Fibroblast of peridontal ligament (primary cell): Measurements from ENCODE around the gene NUDC.
"Not testable (repeated sequence)": the region's sequence is repeated elsewhere in the genome, so short reads cannot be mapped to it uniquely, and the experiment has no call there.

ENCODE experiments used
- DNase-seq: peaks from one replicate; pipeline ENCODE4 v3.0.0-alpha.2; 2010; ENCODE audit errors: extremely low read depth

NUDC gene

DNA sequence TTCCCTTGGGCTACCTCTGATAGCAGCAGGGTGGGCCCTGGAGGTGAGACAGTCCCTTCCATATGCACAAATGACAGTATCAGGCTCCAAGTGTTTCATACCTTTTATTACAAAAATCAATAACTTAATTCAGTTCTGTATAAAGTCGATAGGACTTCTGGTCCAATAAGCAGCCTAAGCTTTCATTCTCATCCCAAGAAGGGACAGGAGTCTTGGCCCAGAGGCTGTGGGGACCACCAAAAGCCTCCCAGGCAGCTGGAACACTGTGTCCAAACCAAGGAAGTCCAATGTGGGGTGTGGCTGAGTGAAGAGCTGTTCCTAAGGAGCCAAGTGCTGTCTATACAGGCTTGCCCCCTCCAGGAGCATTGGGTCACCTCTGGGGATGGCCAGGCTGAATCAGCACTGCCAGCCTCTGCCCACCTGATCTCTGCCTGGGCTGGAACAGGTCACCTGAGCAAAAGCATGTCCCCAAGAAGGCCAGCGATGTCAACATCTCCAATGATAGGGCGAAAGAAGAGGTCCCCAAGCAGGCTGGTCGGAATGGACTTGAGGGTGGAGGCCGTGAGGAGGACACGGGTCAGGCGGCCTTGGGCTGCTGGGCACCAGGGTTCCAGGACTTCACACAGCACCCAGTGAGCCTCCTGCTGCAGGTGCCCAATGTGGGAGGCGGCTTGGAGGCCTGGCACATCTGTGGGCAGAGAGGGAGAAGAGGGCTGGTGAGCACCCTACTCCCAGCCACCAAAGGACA, 10.0 kb upstream of the NUDC start:
- no peak for DNase-seq

DNA sequence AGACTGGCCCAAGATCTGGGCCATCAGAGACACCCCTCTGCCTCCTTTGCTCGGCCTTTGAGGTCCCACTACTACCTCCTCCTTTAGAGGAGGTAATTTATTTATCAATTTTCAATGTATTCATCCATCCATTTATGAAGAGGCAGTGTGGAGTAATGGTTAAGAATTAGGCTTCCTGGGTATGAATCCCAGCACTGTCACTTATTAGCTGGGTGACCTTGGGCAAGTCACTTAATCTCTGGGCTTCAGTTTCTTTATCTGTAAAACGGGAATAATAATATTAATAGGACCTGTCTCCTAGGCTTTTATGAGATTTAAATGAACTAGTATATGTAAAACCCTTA, 9.4 kb upstream of the NUDC start:
- no peak for DNase-seq

GRCh38 chr1:26913389-26913753, 8.2 kb upstream of the NUDC start:
- no peak for DNase-seq

DNA sequence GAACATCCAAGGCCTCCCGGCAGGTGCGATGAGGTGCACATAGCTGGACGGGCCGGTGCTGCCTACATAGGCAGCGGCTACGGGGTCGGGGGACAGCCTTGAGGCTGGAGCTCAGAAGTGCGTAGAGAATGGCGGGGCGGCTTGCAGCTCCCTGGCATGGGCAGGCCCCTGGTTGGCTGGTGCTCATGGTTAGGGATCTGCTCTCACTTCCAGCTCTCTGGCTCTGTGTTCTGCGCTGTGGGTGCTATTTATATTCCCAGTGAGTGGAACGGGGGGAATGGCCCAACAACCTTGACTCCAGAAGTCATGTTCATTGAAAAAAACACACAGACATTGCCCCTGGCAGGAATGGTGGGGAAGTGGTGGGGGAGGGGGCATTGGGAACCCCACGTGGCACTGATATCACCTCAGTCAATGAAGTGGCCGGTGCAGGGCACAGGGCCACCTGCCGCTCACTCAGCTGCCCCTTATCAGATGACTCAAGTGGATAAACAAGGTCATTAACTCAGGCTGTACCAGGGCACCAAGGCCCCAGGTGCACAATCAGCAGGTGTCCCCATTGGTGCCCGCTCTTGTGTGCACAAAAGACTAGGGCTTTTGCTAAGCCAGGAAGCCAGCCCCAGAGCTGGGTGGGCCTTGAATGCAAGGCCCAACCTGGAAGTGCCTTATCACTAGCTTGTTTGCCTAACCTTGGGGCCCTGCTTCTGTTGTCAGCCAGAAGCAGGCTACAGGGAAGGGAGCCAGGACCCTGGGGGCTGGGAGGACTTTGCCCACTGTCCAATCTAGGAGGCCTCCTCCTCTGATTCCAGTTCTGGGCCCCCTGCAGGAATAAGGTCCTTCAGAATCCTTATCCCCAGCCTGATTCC, 7.6 kb upstream of the NUDC start, which contains the start of gene NR0B2:
NR0B2 (minus strand) TSS at position 222 of the 866 bp plus-strand sequence; CDS start at position 187, 35 bp downstream.
- no peak for DNase-seq

- DNase-seq: no peak
Observed at GRCh38 chr1:26915204-26915842, 6.2 kb upstream of the NUDC start.

- DNase-seq: no peak
Observed at GRCh38 chr1:26921126-26921539, 410 bp upstream of the NUDC start.

DNA sequence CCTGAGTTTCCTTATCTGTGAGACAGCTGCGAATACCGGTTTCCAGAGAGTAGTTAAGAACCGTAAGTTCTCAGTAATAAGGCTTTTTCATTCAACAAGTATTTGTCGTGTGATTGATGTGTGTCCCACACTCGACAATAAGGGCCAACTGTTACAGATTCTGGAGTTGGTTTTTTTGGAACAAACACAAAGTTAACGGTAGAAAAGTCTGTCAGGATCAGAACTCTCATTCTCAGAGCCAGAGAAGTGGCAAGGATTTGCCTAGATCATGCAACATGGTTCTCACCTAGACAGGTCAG, 837 bp downstream of the NUDC start:
- DNase-seq: no peak

DNA sequence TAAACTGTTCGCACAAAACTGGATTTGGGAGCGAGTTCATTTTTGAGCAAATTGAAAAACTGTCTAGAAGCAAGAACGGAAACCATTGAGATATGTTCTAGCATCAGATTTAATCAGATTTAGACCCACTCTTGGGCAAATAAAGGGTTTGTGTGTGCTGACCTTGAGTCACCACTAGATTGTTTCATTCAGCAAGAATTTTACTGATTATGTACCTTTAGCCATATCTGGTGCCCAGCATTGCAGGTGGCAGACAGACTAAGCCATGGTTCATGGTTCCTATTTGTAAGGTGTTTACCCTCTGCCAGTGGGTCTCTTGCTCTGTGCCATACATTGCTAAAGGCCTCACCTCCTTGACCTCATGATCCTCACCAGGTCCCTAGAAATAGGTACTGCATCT, 1.4 kb downstream of the NUDC start:
- DNase-seq: no peak

DNA sequence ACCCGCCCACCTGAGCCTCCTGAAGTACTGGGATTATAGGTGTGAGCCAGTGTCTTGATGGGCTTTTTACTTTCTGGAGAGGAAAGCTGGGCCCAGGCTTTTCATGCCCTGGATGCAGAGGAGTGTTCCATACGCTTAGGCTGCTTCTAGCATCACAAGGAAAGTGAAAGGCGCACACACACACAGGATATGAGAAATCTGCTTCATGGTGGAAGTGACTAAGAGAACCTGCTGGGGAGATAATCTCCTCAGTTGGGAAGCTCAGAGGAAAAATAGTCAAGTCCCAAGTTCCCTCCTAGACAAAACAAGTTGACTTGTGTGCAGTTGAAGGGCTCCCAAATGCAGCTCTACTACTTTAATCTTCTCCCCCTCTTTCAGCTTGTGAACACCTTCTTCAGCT, 2.2 kb downstream of the NUDC start:
- DNase-seq: no peak

GRCh38 chr1:26932531-26932930, 11.0 kb downstream of the NUDC start:
- no peak for DNase-seq

DNA sequence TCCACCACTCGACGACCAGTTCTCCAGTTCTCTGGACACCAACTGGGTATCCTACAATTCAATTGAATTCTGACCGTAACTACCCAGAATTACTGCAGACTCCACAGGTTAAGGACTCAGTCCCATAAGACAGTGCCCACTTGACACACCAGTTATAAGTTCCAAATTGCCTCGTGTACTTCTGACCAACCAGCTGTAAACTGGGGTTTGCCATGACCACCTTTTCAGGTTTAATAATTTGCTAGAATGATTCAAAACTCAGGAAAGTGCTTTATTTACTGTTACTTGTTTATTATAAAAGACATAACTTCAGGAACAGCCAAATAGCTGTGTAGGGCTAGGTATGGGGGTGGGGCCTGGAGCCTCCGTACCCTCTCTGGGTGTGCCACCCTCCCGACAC, 15.3 kb downstream of the NUDC start:
- DNase-seq: no peak

GRCh38 chr1:26938004-26938658, 16.6 kb downstream of the NUDC start:
- DNase-seq: no peak

GRCh38 chr1:26938659-26939025, 17.1 kb downstream of the NUDC start:
- DNase-seq: no peak

DNA sequence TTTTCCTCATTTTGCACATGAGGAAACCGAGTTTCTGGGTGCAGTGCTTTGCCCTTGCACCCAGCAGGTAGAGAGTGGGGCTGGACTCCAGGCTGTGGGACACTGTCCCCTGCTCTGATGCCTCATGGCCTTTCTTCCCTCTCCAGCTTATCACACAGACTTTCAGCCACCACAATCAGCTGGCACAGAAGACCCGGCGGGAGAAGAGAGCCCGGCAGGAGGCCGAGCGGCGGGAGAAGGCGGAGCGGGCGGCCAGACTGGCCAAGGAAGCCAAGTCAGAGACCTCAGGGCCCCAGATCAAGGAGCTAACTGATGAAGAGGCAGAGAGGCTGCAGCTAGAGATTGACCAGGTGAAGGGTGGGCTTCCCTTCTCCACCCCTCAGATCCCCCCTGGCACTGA, 19.8 kb downstream of the NUDC start:
- DNase-seq: no peak

- DNase-seq: no peak
Observed at GRCh38 chr1:26942656-26943055, 21.1 kb downstream of the NUDC start.

DNA sequence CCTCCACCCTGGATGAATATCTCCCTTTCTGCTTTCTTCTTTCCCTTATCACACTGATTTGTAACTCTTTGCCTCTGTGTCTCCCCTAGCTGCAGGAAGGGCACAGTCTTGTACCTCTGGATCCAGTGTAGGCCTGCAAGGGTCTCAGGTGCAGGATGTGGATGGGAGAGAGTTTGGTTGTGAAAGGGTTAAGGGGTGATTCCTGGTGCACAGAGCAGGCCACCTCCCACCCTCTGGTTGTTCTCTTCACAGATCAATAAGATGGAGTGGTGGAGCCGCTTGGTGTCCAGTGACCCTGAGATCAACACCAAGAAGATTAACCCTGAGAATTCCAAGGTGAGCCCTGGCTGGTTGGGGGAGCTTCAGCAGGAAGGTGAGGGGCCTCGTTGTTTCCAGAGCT, 23.6 kb downstream of the NUDC start:
- no peak for DNase-seq

DNA sequence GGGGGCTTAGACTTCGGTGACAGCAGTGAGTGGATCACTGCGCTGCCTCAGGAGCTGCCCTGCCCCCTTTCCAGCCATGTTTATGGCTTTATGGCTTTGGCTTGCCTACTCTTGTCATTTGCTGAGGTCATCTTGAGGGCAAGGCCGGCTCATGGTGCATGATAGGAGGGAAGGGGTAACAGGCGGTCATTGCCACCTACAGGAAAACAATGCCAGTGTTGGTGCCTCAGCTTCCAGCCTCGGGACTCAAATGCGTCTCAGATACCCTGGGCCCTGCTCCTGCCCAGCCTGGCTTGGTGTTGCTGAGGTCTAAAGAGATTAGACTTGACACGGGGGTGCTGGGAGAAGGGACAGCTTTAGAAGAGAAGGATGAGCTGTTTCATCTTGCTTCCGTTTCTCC, 24.2 kb downstream of the NUDC start:
- no peak for DNase-seq

DNA sequence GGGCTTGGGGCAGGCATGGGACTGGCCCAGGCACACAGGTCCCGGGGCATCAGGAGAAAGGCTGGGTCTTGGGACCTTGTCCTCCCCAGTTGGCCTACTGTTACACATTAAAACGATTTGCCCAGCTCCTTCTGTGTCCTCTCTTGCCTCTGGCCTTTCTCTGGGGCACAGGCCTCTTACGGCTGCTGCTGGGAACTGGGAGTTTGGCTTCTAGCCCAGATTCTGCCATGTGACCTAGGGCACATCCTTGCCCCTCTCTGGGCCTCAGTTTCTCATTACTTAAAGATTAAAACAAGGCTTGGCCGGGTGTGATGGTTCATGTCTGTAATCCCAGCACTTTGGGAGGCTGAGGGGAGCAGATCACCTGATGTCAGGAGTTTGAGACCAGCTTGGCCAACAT, 24.7 kb downstream of the NUDC start:
- DNase-seq: no peak

DNA sequence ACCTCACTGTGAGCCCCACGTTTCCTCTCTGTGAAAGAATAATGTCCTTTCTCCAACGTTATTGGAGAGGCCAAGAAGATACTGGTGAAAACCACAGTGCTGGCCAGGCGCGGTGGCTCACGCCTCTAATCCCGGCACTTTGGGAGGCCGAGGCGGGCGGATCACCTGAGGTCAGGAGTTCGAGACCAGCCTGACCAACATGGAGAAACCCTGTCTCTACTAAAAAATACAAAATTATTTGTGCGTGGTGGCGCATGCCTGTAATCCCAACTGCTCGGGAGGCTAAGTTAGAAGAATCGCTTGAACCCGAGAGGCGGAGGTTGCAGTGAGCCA, 27.1 kb downstream of the NUDC start:
- DNase-seq: not testable (repeated sequence)

- DNase-seq: no peak
Observed at GRCh38 chr1:26949266-26949925, 27.9 kb downstream of the NUDC start.

DNA sequence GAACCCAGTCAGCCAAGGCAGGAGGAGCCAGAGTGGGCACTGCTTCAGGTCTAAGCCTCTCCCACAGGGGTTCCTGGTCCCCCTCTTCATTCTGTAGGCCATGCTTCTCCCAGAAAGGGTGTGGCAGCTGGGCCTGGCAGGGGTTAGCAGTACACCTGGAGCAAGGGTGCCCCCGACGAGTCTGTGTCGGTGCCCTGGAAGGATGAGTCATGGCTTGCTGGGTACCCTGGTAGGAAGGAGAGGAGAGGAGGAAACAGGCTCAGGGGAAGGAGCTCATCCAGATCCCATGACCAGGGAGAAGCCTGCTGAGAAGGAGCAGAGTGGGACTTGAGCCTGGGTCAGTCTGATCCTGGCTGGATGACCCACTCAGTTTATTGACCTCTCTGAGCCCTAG, 28.4 kb downstream of the NUDC start:
- no peak for DNase-seq

DNA sequence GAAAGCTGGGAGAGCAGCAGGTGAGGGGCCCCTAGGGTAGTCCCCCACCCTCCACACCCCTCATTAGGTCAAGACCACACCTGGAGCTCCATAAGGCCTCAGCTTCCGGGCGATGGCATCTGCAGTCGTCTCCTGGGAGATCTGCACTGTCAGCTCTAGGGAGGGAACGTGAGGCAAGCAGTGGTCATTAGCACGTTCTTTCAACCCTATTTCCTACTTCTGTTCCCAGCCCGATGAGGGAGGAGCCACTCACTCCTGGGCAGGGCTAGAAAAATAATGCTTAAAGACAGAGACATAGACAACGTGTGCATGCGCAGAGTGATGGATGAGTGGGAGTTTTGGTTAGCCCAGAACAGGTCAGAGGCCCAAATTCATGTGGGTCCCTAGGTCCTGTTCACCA, 29.1 kb downstream of the NUDC start:
- no peak for DNase-seq
